ENCODE results near the gene SPINK6.

GRCh38 chr5:148259288-148259687 lies 56.4 kb downstream of the SPINK6 start:
- TF ChIP-seq EP300 (IDR thresholded peaks at IDR 0.05; ENCODE audit: borderline replicate concordance) (no peak), REST (IDR thresholded peaks at IDR 0.05; ENCODE audit: low read depth) (no peak), CREB1 (IDR thresholded peaks at IDR 0.05; ENCODE audit: low read depth) (no peak), CEBPB (IDR thresholded peaks at IDR 0.05) (no peak), RAD21 (IDR thresholded peaks at IDR 0.05; ENCODE audit: low read depth) (no peak), TAF1 (IDR thresholded peaks at IDR 0.05; ENCODE audit: low read depth) (no peak), YY1 (IDR thresholded peaks at IDR 0.05; ENCODE audit: low read depth) (no peak), ZBTB7A (IDR thresholded peaks at IDR 0.05; ENCODE audit: low read depth) (no peak), TCF12 (IDR thresholded peaks at IDR 0.05; ENCODE audit: low read depth) (no peak)

Measured in Ishikawa (cell line).